Motor neuron (in vitro differentiated cells): ENCODE results near the gene KLF17. TPM values are rescaled to one million over a fixed set of nuclear protein-coding genes. Genes with fewer than 3 reads are reported as not detected.
A peak's percentile ranks its signal among the peaks of the same experiment; 100 is the strongest.

Experiments
- ATAC-seq, 8 experiments: fragments of 200-7000 bp; cut with Tn5 transposase; replicated peaks in 6 of 8; 2 replicates each; pipeline ENCODE4 v1.8.0; 2021; ENCODE audit warnings: mild to moderate bottlenecking in 8 of 8, moderate library complexity in 8 of 8
- H3K27ac ChIP-seq, 2 donors: fragments of 250-450 bp; sonication (Bioruptor Pico); 2 replicates each; pipeline ENCODE4 v1.9.0; 2021; ENCODE audit warnings: antibody characterized with exemption in 2 of 2, mild to moderate bottlenecking in 2 of 2, moderate library complexity in 1 of 2
- H3K4me1 ChIP-seq, 2 donors: fragments of 250-450 bp; sonication (Bioruptor Pico); replicated peaks in 1 of 2; 2 replicates each; pipeline ENCODE4 v1.6.1; 2021; ENCODE audit warnings: antibody characterized with exemption in 2 of 2, mild to moderate bottlenecking in 2 of 2, moderate library complexity in 1 of 2
- H3K4me3 ChIP-seq, 5 donors: fragments of 250-450 bp; sonication (Bioruptor Pico); 2 replicates each; pipeline ENCODE4 v1.9.0; 2021; ENCODE audit warnings: antibody characterized with exemption in 5 of 5, mild to moderate bottlenecking in 5 of 5, moderate library complexity in 4 of 5
- WGBS, 10 experiments: fragments of 450-650 bp; shearing (Covaris generic); methylation state at CpG; one replicate each; pipeline ENCODE4 v1.0.0; 2022; 5-methylcytosine and 5-hydroxymethylcytosine counted together
- in situ Hi-C, 9 experiments: fragments of 400-800 bp; cut with MboI; loops; one replicate each; pipeline ENCODE4 v1.15.0; 2021; ENCODE audit warnings: low sequenced_read_pairs in 9 of 9, low pct_unique_long_range_greater_than_20kb in 2 of 9; ENCODE audit not compliant: unreplicated experiment in 9 of 9
- total RNA-seq, 8 experiments: library from RNA; unstranded; fragments of 300-600 nt; gene quantifications; 2 replicates each; pipeline versions ENCODE4 v1.2.3 to v1.2.4, GENCODE V29; 2022

Gene KLF17
- total RNA-seq, 8 experiments from 2014 or later = 0.09 to 0.62 (median 0.17) TPM; not detected in 3

- Histone ChIP-seq H3K27ac (no peak overlapping the region), H3K4me3 (no peak overlapping the region), H3K4me1 (peaks cover 5% of the 10 kb centered on the region in 2 donors)
- in situ Hi-C loops = no loop called here
- ATAC-seq = peak in 7 of 8 experiments; percentile 56 to 95 (median 70)
- 45 to 74% (median 60%) methylated on average over 3 to 13 of the region's 13 CpGs; no CpG with 5 or more reads in 1 of the 10 experiments for WGBS, 10 experiments
These were observed 29.1 kb upstream of the KLF17 start for GRCh38 chr1:44089371-44090048.

- no peak overlapping the region for H3K27ac ChIP-seq
- in situ Hi-C loops = no loop called here
- no peak overlapping the region for H3K4me3 ChIP-seq
- no peak for ATAC-seq
- WGBS, 10 experiments = 19 to 70% (median 56%) methylated on average over 5 to 10 of the region's 10 CpGs
- peaks cover 5% of the 10 kb centered on the region in 2 donors for H3K4me1 ChIP-seq
These were observed 28.0 kb upstream of the KLF17 start for GRCh38 chr1:44090429-44091252.

- H3K27ac ChIP-seq = no peak overlapping the region
- in situ Hi-C loops = no loop called here
- peaks cover 4 to 5% of the 10 kb centered on the region in 2 donors for H3K4me1 ChIP-seq
- WGBS, 10 experiments = 42 to 93% (median 70%) methylated on average over 1 to 2 of the region's 2 CpGs
- no peak for ATAC-seq
- H3K4me3 ChIP-seq = no peak overlapping the region
These were observed 24.6 kb upstream of the KLF17 start for GRCh38 chr1:44094047-44094446.

GRCh38 chr1:44100183-44100868 is 18.3 kb upstream of the KLF17 start:
- no peak overlapping the region for H3K4me3 ChIP-seq
- no peak overlapping the region for H3K27ac ChIP-seq
- no peak for ATAC-seq
- no peaks in the 10 kb centered on the region for H3K4me1 ChIP-seq
- in situ Hi-C loops = no loop called here
- 58 to 92% (median 76%) methylated on average over 5 to 9 of the region's 9 CpGs for WGBS, 10 experiments

GRCh38 chr1:44101328-44101727 is 17.3 kb upstream of the KLF17 start:
- H3K4me3 ChIP-seq = no peak overlapping the region
- H3K27ac ChIP-seq = no peak overlapping the region
- ATAC-seq = no peak
- WGBS, 10 experiments = 20 to 87% (median 70%) methylated on average over 2 to 7 of the region's 7 CpGs
- H3K4me1 ChIP-seq = no peaks in the 10 kb centered on the region
- in situ Hi-C loops = no loop called here

GRCh38 chr1:44103270-44104131 is 15.1 kb upstream of the KLF17 start:
- no peak overlapping the region for H3K4me3 ChIP-seq
- no peaks in the 10 kb centered on the region for H3K4me1 ChIP-seq
- ATAC-seq = no peak
- no peak overlapping the region for H3K27ac ChIP-seq
- in situ Hi-C loops = no loop called here
- WGBS, 10 experiments = 17 to 97% (median 60%) methylated on average over 1 to 34 of the region's 46 CpGs; no CpG with 5 or more reads in 2 of the 10 experiments

- in situ Hi-C loops = no loop called here
- no peak for ATAC-seq
- Histone ChIP-seq H3K4me3 (no peak overlapping the region), H3K27ac (no peak overlapping the region), H3K4me1 (no peaks in the 10 kb centered on the region)
- 27 to 90% (median 74%) methylated on average over 1 to 3 of the region's 3 CpGs; no CpG with 5 or more reads in 1 of the 10 experiments for WGBS, 10 experiments
These were observed 12.8 kb upstream of the KLF17 start for GRCh38 chr1:44105810-44106209.

- no peak overlapping the region for H3K27ac ChIP-seq
- no peaks in the 10 kb centered on the region for H3K4me1 ChIP-seq
- no peak for ATAC-seq
- in situ Hi-C loops = no loop called here
- H3K4me3 ChIP-seq = no peak overlapping the region
- 40 to 100% (median 73%) methylated on average over 1 of the region's 1 CpG; no CpG with 5 or more reads in 6 of the 10 experiments for WGBS, 10 experiments
These were observed 10.4 kb upstream of the KLF17 start for GRCh38 chr1:44108241-44108640.

GRCh38 chr1:44108971-44109370 is 9.7 kb upstream of the KLF17 start:
- Histone ChIP-seq H3K4me3 (no peak overlapping the region), H3K4me1 (no peaks in the 10 kb centered on the region), H3K27ac (no peak overlapping the region)
- no peak for ATAC-seq
- in situ Hi-C loops = no loop called here
- 71 to 93% (median 80%) methylated on average over 1 of the region's 1 CpG; no CpG with 5 or more reads in 5 of the 10 experiments for WGBS, 10 experiments

GRCh38 chr1:44110916-44111315 is 7.7 kb upstream of the KLF17 start:
- H3K4me1 ChIP-seq = no peaks in the 10 kb centered on the region
- no peak for ATAC-seq
- no peak overlapping the region for H3K4me3 ChIP-seq
- WGBS, 10 experiments = 53 to 95% (median 91%) methylated on average over 2 to 5 of the region's 5 CpGs
- H3K27ac ChIP-seq = no peak overlapping the region
- in situ Hi-C loops = no loop called here

- 59 to 95% (median 80%) methylated on average over 2 to 4 of the region's 4 CpGs for WGBS, 10 experiments
- Histone ChIP-seq H3K4me1 (no peaks in the 10 kb centered on the region), H3K4me3 (no peak overlapping the region), H3K27ac (no peak overlapping the region)
- in situ Hi-C loops = no loop called here
- ATAC-seq = no peak
These were observed 6.8 kb upstream of the KLF17 start for GRCh38 chr1:44111861-44112260.

- peak in 1 of 8 experiments; percentile 59 for ATAC-seq
- in situ Hi-C loops = no loop called here
- WGBS, 10 experiments = 33 to 93% (median 57%) methylated on average over 1 to 3 of the region's 3 CpGs; no CpG with 5 or more reads in 1 of the 10 experiments
- Histone ChIP-seq H3K4me1 (no peaks in the 10 kb centered on the region), H3K27ac (no peak overlapping the region), H3K4me3 (no peak overlapping the region)
These were observed 6.1 kb upstream of the KLF17 start for GRCh38 chr1:44112486-44112885.
